ENCODE data around the gene NTHL1.

The NTHL1 gene

GRCh38 chr16:2045965-2046892 is 1.4 kb downstream of the NTHL1 start:
- no peak overlapping the region; the same call in 1 of the 2 replicates for H3K4me3 ChIP-seq (ENCODE audit: low read length)
- TF ChIP-seq ZNF274 (IDR thresholded peaks at IDR 0.05; ENCODE audit: low read depth, low read length): no peak

DNA sequence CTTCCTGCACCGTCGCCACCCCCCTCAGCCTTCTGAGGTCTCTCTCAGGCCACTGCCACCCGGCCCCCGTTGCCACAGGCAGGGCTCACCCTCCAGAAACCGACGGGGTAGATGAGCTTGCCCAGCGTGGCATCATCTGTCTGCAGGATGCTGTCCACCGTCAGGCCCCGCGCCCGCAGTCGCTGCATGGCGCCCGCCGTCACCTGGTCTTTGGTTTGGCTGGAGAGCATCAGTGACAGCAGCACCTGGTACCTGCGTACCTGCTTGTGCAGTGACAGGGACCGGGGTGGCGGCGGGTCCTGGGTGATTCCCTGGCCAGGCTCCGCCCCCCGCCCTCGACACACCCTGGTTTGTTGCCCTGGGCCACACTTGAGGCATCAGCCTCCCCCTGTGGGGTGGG is 3.1 kb downstream of the NTHL1 start:
- no peak overlapping the region for H3K4me3 ChIP-seq (ENCODE audit: low read length)
- TF ChIP-seq ZNF274 (IDR thresholded peaks at IDR 0.05; ENCODE audit: low read depth, low read length): no peak

GRCh38 chr16:2043667-2044451 is 3.8 kb downstream of the NTHL1 start:
- H3K4me3 ChIP-seq (ENCODE audit: low read length): no peak overlapping the region
- TF ChIP-seq ZNF274 (IDR thresholded peaks at IDR 0.05; ENCODE audit: low read depth, low read length): no peak

GRCh38 chr16:2042986-2043666 is 4.5 kb downstream of the NTHL1 start:
- no peak for TF ChIP-seq ZNF274 (IDR thresholded peaks at IDR 0.05; ENCODE audit: low read depth, low read length)
- H3K4me3 ChIP-seq (ENCODE audit: low read length): no peak overlapping the region

- H3K4me3 ChIP-seq (ENCODE audit: low read length): no peak overlapping the region
- TF ChIP-seq ZNF274 (IDR thresholded peaks at IDR 0.05; ENCODE audit: low read depth, low read length): no peak
Observed at GRCh38 chr16:2042171-2042985, 5.3 kb downstream of the NTHL1 start.

- no peak for TF ChIP-seq ZNF274 (IDR thresholded peaks at IDR 0.05; ENCODE audit: low read depth, low read length)
- H3K4me3 ChIP-seq (ENCODE audit: low read length): no peak overlapping the region
Observed at GRCh38 chr16:2040787-2041522, 6.7 kb downstream of the NTHL1 start.

- TF ChIP-seq ZNF274 (IDR thresholded peaks at IDR 0.05; ENCODE audit: low read depth, low read length): no peak
- no peak overlapping the region for H3K4me3 ChIP-seq (ENCODE audit: low read length)
Observed at GRCh38 chr16:2040041-2040786, 7.4 kb downstream of the NTHL1 start.

DNA sequence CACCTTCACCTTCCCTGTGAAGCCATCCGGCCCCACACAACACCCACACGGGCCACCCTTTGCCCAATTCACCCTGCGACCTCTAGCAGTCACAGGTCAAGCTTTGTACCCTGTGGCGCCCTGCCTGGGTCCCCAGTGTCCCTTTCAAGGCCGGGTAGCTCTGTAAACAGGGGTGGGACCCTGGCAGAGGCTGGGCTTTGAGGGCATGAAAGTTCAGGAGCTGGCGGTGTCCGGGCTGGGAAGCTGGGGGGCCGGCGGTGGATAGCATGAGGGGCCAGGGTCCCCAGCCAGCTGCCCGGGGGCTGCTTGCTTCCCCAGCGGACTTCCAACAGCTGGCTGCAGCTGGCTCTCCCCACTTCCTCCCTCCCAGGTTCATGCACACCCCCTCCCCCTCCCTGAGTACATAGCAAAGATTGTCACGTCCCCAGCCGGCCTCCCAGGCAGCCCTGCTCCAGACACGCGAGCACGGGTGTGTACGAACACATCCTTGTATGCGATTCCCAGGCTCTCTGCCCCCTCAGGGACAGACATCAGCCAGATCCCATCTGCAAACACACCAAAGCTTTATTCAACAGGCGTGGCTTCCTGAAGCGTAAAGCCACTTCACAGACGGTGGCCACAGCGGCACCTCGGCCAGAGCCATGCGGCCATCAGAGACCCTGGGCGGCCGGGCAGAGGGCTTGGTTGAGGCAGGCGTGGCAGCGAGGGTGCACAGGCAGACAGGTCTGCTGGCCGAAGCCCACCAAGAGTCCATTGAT is 8.2 kb downstream of the NTHL1 start:
- H3K4me3 ChIP-seq (ENCODE audit: low read length): no peak overlapping the region
- no peak for TF ChIP-seq ZNF274 (IDR thresholded peaks at IDR 0.05; ENCODE audit: low read depth, low read length)

DNA sequence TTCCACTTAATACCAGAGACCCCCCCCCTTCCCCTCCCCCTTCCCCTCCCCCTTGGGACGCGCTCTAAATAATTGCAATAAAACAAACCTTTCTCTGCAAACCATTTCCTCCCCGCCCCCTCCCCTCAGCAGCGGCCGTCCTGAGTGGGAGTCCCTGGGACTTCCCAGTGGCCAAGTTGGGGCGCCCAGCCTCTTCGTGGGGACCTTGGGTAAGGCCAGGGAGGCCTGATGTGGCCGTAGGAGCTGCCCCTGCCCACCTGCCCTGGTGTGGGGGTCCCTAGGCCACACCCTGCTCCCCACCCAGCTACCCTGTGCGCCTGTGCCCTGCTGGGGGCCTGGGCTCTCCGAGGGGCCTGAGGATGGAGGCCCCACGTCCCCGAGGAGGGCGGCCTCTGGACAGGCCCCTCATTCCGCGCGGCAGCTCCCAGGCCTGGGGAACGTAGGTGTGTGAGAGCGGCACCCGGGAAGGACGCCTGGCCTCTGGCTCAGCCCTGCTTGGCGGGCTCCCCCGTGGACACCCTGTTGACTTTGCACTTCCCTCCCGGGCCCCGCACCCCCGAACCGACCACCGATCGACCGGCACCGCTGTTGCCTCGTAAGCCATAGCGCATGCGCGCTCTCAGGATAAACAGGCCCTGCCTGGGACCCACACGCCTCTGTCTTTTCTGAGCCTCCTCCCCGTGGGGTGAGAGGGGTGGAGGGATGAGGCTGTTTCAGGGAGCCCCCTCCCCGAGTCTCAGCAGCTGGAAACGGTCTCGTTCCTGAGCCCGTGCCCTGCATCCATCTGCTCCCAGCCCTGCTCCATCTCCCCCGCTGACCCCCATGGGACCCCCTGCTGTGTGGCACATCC is 9.0 kb downstream of the NTHL1 start:
- no peak overlapping the region for H3K4me3 ChIP-seq (ENCODE audit: low read length)
- no peak for TF ChIP-seq ZNF274 (IDR thresholded peaks at IDR 0.05; ENCODE audit: low read depth, low read length)

DNA sequence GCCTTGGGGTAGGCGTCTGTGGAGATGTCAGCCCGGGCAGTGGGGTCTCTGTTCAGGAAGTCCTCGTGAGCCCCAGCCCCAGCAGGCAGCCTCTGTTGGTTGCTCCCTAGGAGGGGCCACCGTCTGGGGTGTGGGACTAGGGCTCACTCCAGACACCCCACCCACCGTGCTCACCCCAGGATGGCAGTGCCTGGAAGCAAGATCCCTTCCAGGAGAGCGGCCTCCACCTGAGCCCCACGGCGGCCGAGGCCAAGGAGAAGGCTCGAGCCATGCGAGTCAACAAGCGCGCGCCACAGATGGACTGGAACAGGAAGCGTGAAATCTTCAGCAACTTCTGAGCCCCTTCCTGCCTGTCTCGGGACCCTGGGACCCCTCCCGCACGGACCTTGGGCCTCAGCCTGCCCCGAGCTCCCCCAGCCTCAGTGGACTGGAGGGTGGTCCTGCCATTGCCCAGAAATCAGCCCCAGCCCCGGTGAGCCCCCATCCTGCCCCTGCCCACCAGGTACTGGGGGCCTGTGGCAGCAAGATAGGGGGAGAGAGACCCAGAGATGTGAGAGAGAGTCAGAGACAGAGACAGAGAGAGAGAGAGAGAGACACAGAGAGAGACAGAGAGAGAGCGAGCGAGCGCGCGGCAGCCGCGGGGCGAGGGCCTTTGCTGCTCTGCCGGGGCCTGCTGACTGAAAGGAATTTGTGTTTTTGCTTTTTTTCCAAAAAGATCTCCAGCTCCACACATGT is 9.8 kb downstream of the NTHL1 start:
- no peak overlapping the region for H3K4me3 ChIP-seq (ENCODE audit: low read length)
- no peak for TF ChIP-seq ZNF274 (IDR thresholded peaks at IDR 0.05; ENCODE audit: low read depth, low read length)

Data from GM08714 (cell line).